HFF-Myc (cell line): ENCODE results near the gene C6orf62.

Experiments used
- DNase-seq: peaks from one replicate; pipeline ENCODE4 v3.0.0-alpha.2; 2011; ENCODE audit warnings: low read depth; ENCODE audit errors: extremely low read depth
- H3K4me3 ChIP-seq: replicated peaks from 2 replicates; pipeline ENCODE4 v1.5.1; 2011; ENCODE audit warnings: low read depth, mild to moderate bottlenecking, control low read depth, low read length
- TF ChIP-seq, protein P1 (sequence below): IDR thresholded peaks from 2 replicates; pipeline ENCODE4 v1.5.1; 2012; ENCODE audit warnings: mild to moderate bottlenecking, low read depth, low read length, control low read depth; ENCODE audit errors: missing control alignments

Gene C6orf62

DNA sequence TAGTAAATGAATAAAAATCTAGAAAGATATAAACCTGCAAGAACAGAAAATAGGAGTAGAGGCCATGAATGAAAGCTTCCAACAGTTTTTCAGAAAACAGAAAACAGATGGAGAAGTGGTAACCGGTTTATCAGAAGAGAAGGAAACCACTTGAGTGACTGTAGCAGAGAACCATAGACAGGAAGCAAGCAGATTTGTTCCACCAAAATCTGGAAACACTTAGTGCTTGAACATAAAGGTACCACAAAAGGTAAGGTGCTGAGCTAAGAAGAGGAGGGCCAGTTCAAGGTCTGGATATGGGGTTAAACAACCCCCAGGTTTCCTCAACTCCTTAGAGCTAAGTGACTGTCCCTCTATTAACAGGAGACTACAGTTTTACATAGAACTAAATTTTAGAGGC is 63.7 kb downstream of the C6orf62 start:
- H3K4me3 ChIP-seq: no peak overlapping the region
- TF ChIP-seq, protein P1, sequence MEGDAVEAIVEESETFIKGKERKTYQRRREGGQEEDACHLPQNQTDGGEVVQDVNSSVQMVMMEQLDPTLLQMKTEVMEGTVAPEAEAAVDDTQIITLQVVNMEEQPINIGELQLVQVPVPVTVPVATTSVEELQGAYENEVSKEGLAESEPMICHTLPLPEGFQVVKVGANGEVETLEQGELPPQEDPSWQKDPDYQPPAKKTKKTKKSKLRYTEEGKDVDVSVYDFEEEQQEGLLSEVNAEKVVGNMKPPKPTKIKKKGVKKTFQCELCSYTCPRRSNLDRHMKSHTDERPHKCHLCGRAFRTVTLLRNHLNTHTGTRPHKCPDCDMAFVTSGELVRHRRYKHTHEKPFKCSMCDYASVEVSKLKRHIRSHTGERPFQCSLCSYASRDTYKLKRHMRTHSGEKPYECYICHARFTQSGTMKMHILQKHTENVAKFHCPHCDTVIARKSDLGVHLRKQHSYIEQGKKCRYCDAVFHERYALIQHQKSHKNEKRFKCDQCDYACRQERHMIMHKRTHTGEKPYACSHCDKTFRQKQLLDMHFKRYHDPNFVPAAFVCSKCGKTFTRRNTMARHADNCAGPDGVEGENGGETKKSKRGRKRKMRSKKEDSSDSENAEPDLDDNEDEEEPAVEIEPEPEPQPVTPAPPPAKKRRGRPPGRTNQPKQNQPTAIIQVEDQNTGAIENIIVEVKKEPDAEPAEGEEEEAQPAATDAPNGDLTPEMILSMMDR: no peak
- DNase-seq: no peak
